HG02763 (cell line): ENCODE results near the gene SH2D7.

Source experiments
- ATAC-seq: cut with Tn5 transposase; IDR thresholded peaks from one replicate; pipeline ENCODE4 v1.9.1; 2021; ENCODE audit warnings: mild to moderate bottlenecking, moderate library complexity; ENCODE audit not compliant: unreplicated experiment

SH2D7 gene

DNA sequence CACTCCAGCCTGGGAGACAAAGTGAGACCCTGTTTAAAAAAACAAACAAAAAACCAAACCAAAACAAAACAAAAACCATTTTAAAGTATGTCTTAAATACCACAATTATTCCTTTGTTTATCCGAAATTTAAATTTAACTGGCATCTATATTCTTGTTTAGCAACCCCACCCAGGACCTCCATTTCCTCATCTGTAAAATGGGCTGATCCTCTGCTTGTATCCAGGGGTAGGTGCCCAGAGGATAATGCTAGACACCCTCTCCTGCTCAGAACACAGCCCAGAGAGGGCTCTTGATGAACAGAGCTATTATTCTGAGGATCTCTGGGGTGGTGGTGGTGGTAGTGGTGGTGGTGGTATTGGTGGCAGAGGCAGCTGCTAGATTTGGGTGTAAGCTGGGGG lies 9.8 kb downstream of the SH2D7 start:
- ATAC-seq, result no peak

- ATAC-seq, result no peak
These were observed 10.4 kb downstream of the SH2D7 start for GRCh38 chr15:78102741-78103140.

DNA sequence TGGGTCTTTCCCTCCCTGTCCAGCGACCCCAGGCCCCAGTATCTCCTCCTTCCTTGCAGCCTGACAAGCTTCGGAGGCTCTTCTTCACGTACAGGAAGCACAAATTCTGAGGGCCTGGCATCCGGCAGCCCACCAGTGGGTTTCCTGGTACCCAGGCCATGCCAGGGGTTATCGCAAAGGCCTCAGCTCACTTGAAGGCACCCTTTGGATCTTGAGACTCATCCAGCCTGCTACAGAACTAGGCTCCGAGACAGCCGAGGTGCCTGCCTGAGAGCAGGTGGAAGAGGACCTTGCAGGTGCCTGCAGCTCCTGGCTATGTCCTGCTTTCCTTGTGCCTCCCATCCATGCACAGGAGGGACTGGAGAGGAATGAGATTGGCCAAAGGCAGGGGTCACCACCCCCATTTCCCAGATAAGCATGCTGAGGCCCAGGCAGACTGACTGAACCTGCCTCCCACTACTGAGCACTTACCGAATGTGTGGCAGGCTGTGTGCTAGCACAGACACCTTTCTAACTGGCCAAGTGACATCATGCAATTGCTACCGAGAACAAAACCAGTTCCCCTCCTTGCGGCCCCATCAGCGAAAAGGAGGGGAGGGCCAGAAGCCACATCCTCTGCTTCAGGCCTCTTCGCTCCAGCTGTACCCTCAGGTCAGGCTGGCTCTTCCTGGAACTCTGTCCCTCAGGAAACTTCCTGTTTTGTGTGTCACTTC lies 11.2 kb downstream of the SH2D7 start:
- ATAC-seq, result peak; percentile 56

- ATAC-seq, result no peak
These were observed 11.7 kb downstream of the SH2D7 start for GRCh38 chr15:78104119-78104479.

DNA sequence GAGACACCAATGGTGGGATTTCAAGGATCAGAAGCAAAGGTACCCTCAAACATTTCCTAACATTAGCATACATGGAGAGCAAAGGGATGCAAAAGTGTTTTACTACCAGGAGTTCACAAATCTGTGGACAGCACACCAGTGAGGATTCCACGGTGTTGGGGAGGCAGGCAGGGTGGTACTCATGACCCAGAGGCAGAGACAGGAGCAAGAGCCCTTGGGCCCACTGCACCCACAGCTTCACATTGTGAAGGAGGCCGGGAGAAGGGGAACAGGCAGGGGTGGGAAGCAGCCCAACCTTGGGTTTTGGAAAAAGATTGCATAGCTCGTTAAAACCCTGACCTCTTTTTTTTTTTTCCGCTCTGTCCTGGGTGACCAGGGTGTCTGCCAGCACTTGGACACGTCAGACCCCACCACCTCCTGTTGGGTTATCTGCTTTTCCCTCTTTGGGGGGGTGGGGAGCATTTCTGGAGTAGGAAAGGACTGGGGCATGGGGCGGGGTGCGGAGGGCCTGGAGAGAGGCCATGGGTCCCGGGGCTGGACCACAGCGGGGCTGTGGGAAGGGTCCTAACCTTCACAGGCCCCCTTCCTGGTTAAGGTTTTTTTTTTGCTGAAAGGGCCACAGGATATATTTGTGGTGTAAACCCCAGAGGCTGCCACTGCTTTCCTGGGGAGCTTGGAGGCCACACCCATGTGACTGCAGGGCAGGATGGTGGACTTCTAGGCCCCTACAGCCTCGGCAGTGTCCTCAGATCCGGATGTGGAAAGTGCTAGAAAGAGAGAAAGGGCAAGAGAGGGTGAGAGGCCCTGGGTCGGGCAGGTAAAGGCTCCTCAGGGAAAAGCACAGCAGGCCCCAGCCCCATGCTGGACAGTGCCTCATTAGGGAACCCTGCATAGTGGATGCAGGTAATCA lies 12.5 kb downstream of the SH2D7 start:
- no peak for ATAC-seq

GRCh38 chr15:78105476-78106241 lies 13.3 kb downstream of the SH2D7 start:
- no peak for ATAC-seq

GRCh38 chr15:78107471-78107870 lies 15.1 kb downstream of the SH2D7 start:
- ATAC-seq, result no peak

DNA sequence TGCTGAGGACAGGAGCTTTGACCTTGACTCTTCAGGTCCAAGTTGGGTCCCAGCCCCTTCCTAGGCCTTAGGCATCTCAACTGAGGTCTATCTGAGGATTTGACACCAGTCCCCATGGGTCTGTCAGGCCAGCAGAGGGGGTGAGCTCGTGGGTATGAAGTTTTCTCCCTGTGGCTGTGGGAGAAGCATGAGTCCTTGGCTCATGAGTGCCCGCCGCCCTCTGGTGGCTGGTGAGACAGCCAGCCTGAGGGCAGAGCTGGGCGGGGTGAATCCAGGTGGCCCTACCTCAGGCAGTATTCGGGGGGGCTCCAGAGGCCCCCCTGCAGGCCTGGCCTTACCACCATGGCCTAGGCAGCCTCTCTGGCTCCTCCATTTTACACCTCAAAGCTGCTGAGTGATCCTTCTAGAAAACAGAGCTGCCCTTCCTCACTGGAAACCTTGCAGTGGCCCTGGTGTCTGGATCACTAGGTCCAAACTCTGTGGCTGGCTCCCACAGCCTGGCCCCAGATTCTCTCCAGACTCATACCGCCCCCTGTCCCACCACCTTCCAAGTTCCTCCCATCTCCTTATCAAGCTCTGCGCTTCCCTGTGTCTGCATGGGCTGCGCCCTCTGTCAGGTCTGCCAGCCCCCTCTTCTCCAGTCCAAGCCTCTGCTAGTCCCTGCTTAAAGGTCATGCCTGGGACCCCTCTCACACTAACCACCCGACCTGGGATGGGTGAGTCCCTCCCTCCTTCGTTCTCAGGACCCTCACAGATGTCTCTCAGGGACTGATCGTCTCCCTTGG lies 16.1 kb downstream of the SH2D7 start:
- peak; percentile 50 for ATAC-seq

GRCh38 chr15:78109156-78109555 lies 16.8 kb downstream of the SH2D7 start:
- ATAC-seq, result no peak

- no peak for ATAC-seq
These were observed 17.7 kb downstream of the SH2D7 start for GRCh38 chr15:78110096-78110495.

GRCh38 chr15:78110916-78111475 lies 18.6 kb downstream of the SH2D7 start:
- no peak for ATAC-seq

DNA sequence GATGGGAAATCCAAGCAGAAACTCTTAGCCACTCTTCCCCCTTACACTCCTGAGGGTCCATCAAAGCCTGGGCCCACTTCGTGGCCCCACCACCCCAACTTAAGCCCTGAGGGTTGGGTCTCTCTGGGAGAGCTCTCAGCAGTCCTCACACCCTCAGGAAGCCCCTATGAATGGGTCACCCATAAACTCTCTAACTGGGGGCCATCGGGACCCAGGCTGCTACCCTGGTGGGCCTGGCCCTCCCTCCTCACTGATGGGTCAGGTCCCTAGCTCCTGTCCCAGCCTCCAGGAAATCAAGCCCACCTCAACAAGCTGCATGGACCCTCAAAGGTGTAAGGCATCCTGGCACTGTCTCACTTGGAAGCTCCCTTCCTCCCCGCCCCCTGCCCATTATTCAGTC lies 19.4 kb downstream of the SH2D7 start:
- ATAC-seq, result no peak

DNA sequence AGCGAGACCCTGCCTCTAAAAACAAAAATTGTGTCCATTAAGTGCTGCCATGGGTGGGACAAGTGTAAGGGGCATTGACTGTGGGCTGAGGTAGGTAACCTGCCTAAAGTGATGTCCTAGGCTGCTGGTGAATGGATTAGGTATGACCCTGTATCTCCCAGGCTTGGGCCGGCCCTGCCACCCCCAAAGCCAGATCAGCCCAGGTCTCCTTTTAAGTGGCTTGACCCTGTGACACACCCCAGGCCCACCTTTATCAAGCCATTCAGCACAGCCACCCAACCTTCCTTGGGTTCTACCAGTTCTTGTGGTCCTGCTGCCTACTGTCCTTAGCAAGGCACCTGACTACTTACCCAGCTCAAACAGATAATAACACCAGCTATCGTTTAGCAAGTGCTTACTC lies 20.2 kb downstream of the SH2D7 start:
- ATAC-seq, result no peak

- ATAC-seq, result no peak
These were observed 28.2 kb downstream of the SH2D7 start for GRCh38 chr15:78120523-78120922.

DNA sequence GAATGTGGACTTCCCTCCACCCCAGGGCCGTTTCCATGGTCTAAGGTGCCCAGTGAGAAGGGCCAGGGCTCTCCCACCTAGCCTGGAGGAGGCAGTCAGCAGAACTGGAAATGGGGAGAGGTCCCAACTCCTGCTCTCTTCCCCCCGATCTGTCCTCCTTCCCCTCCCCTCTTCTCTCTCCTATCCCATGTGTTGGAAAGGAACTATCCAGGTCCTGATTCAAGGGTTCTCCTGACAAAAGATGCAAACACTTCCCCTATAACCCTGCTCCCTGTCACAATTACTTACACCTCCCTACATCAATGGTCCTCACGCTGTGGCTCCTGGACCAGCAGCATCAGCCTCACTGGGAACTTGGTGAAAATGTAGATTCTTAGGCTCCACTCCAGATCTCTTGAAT lies 32.9 kb downstream of the SH2D7 start:
- ATAC-seq, result no peak

DNA sequence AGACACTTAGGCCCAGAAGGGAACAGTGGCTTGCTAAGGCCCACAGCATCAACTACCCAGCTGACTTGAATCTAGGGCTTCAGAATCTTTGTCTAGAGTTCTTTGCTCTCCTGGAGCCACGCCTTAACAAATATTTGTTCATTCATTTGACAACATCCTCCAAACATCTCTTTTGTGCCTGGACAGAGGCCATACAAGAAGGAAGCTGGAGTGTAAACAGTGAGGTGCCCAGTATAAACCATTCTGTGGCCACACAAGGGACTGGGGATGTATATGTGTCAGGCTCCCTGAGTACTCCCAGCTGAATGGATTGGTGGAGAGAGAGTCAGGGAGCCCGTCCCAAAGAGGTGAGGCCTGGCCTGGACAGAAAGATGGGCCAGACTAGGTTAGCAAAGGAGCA lies 35.5 kb downstream of the SH2D7 start:
- ATAC-seq, result no peak

DNA sequence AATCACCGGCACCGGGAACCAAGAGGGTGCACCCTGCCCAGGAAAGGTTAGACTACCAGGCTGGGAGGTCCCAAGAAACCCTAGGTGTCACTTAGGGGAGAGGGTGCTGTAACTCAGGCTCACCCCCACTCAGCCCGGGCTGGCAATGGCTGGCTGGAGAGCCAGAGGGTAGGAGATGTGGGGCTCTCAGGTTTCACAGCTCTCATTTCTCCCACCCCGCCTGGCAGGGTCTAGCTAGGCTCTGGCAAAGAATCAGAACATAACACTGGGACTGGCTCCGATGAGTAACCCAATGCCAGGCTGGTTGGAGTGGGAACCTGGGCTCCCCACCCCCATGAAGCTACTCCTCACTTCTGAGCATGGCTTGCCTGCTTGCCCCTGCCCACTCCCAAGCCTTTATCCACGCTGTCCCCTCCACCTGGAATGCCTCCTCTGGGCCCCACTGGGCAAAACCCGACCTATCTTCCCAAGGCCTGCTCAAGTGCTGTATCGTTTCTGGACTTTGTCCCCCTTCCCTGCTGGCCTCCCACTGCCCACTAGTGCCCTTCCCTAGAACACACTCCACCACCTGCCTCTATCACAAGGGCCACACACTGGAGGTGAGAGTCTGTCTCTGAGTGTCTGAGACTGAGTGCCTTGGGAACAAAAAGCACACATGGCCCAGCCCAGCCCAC lies 36.9 kb downstream of the SH2D7 start:
- ATAC-seq, result no peak

GRCh38 chr15:78129751-78130287 lies 37.5 kb downstream of the SH2D7 start:
- no peak for ATAC-seq

DNA sequence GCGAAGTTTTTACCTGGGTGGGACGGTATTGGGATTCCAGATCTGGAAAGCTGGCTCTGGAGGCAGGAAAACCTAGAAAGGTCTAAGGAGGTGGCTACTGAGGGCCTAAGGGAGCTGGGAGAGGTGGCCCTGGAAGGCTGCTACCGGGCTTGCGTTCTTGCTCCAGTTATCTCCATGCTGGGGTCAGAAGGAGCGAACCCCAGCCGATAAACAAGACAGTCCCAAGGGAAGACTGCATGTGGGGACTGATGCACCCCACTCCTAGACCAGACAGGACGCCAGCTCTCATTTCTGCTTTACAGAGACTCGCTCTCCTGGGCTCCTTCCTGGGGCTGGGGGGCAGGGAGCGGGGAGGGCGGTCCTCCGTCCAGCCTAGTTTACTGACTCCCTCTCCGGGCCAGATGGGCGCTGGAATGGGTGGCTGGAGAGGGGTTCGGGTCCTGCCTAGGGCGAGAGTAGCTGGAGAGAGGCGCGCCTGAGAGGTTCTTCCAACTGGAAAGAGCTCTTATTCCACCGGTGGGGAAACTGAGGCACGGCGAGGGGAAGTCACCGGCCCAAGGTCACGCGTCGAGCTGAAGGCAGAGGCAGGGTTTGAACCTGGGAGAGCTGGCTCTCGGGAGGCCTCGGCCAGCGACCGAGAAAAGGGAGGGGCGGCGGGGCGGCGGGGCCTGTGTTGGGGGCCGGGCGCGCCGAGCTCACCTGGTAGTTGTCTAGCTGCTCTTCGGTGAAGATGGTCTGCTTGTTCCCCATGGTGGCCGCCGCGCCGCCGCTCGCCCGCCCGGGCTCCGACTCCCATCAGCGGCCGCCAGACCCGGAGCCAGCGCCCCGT lies 38.3 kb downstream of the SH2D7 start:
- ATAC-seq, result no peak
